NCI-H1048 (cell line): ENCODE results near the gene TNNI3K.

Source experiments
- DNase-seq: peaks from one replicate; lab custom pipeline; 2025; lab: John Stamatoyannopoulos, UW

TNNI3K gene

DNA sequence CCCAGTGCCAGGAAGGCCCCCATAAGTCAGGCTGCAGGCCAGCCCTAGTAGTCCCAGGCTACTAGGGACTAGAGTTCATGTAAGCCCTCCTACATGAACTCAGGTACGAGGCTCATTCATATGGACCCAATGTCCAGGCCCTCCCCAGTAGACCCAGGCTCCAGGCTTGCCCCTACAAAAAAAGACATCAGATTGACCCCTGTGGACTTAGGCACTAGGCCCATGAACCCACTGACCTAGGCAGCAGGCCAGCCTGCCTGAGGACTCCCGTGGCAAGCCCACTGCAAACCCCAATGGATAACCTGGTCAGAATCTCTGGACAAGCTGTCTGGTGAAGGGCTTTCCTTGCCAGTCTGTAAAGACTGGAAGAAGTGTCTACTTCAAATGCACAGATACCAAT is 51.2 kb downstream of the TNNI3K start:
- DNase-seq, result no peak

DNA sequence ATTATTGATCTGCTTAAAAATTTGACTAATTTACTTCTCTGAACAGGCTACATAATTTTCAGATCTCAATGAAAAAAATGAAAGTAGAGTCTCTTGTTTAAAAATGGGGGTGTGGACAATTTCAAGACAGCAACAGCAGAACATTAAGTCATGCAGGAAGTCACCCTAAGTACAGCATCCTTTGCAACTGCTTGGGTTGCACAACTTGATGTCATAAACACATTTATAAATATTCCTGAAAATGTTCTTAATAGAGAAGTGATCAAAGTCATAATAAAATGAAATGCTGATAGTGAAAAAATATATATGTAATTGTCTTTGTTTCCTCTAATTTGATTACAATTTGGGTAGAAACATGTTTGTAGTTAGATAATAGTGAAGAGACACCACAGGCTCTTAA is 79.3 kb downstream of the TNNI3K start:
- no peak for DNase-seq

DNA sequence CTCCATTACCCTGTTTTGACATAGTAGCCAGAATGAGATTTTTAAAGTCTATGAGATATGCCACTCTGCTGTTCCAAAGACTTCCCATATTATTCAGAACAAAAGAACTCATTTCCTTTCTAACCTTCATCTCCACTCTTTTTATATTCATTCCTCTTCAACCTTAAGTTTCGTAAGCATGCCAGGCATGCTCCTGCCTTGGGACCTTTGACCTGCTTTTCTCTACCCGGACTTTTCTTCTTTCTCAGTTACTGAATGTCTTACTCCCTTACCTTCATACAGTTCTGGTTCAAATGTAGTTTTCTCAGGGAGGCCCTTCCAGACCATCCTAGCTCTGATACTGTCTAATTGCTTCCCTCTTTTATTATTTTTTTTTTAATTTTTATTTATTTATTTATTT is 81.1 kb downstream of the TNNI3K start:
- DNase-seq, result no peak

DNA sequence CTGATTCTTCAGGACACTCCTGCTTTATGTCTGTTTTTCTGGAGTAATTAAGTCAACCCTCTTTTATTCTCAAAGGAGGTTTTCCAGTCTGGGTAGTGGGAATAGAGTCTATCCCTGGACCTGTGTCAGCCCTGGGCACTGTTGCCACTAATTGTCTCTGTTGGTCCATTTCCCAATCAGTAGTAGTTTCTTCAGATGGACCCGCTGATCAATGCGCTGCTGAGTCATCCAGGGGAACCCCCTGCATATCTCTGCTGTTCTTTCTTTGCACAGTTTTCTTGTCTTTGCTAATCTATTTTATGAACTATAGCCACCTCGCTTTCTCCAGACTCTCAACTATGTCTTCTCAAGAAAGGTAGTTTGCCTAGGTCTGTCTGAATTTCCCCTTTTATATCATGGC is 82.5 kb downstream of the TNNI3K start:
- DNase-seq, result no peak

DNA sequence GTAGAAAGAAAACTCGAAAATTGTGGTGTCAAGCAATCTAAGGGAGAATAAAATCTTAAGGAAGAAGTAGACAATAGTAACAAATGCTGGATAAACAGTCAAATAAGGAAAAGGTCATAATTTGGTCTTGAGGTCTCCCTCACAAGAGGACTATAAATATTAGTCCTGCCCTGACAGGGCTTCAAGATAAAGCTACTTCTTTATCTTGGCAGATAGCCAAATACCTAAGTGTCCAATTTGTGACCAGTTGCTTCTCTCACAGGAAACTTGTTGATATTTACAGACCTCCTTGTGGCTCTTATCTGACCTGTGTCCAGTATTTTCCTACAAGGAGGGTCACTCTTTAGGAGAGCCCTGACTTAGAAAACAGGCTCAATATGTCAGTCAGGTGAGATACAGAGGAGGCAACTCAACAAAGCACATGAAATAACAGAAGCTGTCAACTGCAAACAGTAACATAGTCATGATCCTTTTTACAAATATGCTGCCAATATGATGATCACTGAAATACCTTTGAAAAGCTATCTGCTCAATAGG is 88.8 kb downstream of the TNNI3K start:
- no peak for DNase-seq

DNA sequence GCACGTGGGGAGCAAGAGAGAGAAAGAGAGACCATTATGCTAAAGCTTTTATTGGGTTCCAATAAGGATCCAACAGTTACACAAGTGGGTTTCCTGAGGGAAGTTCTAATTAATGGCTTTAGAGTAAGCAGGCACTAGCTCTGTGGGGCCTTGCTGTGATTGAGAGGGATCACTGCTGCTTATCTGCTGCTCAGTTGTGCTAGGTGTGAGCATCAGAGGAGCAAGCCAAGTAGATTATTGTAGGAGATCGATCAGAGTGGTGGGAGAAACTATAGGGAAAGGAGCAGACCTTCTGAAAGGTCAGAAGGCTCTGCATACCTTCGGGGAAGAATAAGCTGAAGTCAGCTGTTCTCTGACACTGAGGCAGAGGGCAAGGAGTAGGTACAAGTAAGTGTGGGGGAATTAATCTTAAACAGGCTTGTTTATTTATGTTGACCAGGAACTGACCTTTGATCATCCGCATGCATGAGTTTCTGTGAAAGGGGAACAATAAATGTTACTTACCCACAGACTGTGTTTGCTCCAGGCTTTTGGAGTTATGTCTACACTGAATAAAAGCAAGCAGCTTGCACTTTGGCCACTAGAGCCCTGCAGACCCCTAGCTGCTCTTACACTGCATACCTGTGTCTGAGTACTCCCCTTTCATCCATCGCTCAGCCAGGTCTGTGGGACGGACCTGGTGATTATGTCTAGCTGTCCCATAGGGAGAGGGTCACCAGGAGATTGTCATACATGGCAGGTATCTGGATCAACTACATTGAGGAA is 89.7 kb downstream of the TNNI3K start:
- DNase-seq, result no peak

DNA sequence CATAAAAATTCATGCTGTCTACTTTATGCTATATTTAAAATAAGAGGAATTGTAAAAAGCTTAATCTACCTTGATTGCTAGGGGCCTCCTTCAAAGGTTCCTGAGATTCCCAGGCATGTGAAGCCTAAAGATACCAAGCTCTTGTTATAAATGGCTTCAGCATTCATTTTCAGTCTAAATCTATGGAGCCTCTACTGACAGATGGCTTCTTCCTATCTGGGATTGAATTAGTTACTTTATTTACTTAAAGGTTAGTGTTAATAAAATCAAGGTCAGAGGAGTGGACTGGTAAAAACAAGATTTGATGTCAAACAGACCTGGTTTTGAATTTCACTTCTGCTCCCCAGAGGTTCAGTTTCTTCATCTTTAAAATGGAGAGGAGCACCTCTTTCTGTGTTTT is 93.7 kb downstream of the TNNI3K start:
- DNase-seq, result no peak

DNA sequence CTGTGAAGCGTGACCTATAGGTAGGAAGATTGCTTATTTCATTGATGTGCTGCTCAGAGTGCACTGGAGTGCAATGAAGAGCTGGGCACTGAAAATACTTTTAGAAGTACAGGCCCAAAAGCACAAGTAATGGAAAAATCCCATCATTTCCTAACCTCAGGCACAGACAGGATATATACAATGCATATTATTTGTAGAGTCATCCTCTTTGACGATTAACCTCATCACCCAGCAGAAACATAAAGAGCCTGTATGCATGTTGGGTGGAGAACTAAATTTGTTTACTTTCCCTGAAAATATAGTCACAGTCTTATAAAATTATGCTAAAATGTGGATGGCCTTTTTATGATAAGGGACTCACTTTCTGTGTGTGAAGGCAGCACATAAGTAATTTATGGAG is 98.1 kb downstream of the TNNI3K start:
- DNase-seq, result no peak

DNA sequence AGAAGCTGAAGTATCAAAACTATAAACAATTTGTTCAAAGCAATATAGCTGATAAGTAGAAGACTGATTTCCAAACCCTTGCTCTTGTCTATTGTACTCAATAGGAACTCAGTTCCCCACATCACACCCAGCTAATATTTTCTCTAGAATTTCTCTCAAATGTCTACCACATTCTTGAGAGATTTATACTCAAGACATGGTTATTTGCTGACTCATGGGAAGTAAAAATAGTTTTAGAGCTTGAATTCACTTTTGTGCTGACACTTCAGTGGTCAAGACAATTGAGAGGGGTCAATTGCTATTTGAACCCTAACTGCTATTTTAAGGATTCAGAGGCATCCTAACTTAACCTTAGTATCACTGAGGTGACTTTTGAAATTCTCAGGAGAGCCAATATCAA is 99.0 kb downstream of the TNNI3K start:
- no peak for DNase-seq

DNA sequence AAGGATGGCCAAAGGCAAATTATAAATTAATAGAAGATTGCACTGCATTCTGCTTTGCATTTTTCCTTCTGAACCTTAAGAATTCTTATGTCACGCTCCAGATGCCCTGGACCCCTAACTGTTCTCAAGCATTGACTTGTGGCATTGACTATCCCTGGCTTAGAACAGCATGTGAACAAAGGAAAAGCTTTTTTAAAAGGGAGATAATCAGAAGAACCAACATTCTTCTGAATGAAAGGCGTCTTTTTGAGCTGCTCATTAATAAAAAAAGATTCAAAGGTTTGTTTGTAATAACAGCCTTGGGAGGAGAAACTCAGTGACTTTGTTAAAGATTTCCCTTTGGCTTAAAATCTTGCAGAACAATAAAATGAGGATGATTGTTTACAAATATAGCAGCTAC is 105.5 kb downstream of the TNNI3K start:
- no peak for DNase-seq

DNA sequence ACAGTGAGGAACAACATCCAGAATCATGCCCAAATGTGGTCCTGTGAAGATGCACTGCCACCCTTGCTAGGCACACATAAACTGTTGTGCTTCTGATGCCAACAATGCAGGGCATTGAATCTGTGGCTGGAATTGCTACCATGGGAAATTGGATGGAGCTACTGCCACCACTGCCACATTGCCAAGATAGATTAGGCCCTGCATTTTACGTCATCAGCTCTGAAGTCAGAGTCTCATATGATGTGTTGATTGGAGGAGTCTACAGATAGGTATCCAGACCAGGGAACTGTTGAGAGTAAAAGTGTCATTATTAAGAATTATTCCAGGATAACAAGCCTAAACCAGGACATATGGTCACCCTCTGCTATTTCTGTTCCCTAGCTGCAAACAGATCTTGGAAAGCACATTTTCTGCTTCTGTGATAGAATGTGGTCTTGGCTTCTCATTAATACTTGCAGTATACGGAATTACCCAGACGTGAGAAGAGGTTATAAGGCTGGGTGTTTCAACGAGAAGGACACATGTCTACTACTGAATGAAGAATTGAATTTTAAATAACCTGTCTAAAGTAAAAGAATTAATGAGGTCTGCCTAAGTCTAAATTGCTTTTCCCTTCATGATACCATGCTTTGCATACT is 106.6 kb downstream of the TNNI3K start:
- DNase-seq, result no peak

DNA sequence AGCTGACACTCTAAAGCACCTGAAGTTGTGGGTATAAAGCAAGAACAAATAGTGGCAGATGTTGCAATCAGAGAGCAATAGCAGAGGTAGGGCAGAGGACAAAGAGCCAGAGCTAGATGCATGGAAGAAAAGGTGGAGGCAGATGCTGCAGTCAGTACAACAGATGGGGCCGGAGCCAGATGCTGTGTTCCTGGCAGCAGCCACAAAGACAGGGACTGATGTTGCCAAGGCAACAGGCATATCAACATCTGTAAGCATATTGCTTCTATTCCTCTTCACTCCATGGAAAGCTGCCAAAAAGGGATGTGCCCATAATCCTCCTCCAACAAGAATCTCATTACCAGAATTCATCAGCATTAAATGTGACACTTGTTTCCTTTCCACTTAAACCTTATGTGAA is 108.0 kb downstream of the TNNI3K start:
- DNase-seq, result no peak

DNA sequence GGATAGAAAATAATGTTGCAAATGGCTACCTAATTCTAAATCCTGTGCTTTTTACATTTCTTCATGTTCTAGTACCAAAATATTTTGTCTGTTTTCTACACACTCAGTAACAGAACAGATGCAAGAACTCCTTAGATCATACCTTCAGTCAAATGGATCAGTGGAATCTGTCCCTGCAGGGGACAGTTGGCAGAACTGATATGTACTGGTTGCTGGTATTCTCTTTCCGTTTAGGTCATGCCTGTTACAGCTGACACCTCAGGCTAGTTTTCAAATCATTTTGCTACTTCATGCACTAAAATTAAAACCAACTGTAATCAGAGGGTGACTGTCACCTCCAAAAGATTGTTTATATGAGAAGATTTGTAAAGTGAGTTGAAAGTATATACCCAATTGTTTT is 109.2 kb downstream of the TNNI3K start:
- no peak for DNase-seq

DNA sequence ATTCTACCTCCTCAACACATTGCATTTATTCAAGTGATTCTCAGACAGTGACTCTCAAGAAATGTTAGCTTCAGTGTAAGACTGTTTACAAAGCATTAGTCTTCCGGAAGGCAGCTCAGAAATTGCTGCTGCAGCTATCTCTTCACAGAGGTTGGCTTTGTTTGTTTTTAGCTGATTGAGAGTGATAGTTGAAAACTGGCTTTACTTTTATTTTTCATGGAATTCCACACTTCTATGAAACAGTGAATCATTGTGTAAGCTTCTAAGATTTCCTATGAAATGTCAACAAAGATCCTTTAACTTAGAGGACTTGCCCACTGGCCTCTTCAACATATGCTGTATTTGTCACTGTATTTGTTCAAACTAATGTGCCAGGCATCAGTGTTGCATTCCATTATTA is 121.3 kb downstream of the TNNI3K start:
- DNase-seq, result no peak

DNA sequence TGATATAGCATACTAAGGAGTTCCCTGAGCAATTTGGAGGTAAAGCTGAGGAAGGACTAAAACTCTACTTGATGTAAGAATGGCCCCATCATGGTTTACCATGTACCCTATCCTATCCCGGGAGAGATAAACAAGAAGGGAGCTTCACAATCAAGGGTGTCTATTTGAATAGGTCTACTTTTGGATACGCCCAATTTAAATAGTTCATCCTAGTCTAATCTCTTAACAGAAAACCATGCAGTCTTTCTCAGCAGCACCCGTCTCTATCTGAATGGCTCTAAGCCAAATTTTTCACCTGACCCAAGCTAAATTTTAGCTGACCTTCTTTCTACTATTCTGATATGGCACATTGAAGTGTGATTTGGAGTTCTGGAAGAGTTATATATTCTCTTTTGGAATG is 122.0 kb downstream of the TNNI3K start:
- DNase-seq, result no peak

DNA sequence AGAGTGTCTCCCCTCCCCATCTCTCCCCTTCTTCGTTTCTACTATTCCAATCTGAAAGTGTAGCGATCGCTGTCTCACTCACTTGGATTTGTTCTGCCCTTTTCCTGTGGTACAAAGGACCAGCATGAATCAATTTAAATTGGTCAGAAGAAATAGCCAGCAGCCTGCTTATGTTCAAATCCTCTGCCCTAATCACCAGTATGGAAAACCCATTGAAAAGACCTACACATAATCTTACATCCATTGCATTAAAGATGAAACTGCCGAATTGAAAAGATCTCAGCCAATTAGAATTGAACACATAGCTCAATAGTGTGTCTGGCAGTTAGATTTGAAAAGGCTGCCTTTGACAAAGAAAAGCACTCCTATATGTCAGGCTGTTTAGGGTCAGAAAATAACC is 122.6 kb downstream of the TNNI3K start:
- DNase-seq, result no peak

DNA sequence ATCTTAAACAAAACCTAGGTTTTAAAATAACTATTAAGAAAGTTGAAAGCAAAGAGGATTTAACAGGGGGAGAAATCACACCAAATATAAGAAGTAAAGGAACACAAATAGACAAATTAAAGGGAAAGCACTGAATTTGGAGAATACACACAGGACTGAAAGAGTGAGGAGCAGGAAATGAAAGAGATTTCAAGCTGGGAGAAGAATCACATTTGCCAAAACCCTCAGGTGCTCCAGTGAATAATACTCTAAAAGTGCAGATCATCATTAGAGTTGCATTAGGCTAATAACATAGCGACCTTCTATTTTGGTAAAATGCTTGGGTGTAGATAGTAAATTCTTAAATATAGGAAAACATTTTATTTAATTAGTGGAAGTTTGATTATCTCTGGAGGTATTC is 127.5 kb downstream of the TNNI3K start:
- no peak for DNase-seq

DNA sequence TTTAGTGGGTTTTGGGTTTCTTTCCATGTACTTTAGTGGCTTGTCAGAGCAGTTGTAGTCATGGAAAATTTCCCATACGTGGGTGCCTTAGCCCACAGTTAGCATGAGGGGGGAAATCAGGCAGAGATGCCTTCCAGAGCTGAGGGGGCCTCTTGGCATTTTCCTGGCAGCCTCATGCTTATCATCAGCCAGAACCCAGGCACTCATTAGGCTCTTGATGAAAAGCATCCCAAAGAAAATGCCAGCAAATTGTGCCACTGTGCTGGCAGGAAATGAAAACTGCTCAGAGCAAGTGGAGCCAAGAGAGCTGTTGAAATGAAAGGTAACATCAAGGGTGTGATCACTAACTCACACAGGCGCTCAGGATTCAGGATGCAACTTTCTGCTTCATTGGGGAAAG is 128.0 kb downstream of the TNNI3K start:
- DNase-seq, result no peak

DNA sequence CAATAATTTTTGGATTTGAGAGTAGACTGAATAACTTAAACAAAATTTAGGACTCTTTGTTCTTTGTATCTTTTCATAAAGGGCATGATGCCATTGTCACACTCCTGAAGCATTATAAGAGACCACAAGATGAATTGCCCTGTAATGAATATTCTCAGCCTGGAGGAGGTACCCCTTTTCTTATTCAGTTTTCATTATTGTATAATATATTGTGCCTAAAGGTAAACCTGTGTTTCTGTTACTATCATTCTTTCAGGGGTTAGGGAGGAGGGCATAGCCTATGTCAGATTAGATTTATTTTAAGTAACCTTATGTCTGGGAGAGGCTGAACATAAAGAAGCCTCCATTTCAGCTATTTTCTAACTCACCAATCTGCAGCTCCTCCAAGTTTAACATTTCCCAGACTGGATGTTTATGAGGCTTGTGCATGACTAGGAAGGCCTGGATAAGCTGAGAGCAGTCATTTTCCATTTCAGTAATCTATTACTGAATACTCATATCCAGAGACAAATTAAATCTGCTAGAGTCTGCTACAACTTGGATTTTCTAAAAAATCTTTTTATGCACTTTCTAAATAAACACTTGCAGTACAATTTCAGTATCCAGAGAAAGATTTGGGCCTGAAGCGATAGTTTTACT is 132.1 kb downstream of the TNNI3K start:
- DNase-seq, result no peak

DNA sequence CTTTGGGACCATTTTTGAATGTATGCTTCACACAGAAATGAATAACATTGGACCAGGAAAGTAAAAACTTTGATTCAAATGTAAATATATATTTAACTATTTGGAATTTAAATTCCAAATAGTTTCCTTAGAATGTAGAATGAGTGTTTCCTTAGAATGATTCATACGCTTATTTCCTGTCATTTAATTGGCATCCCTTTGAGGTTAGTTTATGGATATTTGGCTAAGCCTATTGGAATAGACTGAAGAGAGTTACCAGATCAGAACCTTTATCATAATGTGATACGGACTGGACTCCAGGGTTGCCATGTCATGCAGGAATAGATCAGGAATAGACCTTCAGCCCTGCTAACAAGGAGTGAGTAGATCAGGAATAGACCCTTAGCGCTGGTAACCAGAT is 133.1 kb downstream of the TNNI3K start:
- no peak for DNase-seq

DNA sequence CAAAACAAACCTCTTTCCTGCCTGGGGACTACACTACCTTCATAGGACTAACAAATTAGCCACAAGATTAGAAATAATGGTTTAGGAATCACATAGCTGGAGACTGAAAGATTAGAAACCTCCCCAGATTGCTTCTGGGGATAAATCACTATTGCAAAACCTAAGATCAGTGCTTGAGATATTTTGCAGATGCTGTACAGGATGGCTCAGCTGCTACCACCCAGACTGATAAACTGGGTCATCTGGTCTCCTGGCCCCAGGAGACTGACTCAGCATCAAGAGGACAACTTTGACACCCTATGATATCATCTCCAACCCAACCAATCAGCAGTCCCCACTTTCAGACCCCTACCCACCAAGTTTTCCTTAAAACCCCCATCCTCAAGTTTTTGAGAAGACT is 140.2 kb downstream of the TNNI3K start:
- DNase-seq, result no peak

DNA sequence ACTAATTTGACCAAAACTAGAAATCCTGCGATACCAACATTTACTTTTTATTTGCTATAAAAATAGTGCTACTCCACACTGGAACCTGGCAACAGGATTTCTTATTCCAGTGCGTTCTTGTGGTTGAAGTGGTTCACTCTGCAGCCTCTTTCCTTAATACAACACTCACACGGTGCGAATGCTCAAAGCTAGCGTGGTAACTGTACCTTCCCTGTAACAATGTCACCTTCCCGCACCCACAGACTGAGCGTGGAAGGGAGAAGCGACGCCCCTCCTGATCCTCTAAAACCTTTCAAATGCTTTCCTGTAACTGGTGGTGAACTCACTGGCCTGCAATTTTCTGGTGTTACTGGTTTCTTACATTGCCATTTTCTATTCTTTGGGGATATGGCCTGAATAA is 145.1 kb downstream of the TNNI3K start:
- DNase-seq, result no peak

DNA sequence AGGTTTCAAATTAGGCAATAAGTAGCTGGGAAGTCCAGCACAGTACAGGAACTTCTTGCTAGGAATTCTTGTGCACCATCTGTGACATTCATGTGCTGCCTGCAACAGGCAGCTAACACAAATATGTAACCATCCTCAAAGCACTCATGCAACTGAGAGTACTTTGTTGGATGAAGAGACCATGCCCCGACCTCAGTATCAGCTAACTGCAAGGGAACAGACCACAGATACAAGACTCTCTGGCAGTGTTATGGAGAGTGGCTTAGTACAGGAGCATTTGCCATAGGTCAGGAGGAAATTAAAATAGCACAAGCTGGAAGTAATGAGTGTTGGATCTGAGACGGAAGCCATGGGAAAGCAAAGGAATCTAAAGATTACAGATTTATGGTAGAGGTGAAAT is 153.7 kb downstream of the TNNI3K start:
- DNase-seq, result no peak
